PFSK-1 (cell line): ENCODE results near the gene SPX. TPM values are rescaled to one million over a fixed set of nuclear protein-coding genes. Genes with fewer than 3 reads are reported as not detected.

Experiments used
- FOXP2 ChIP-seq: optimal IDR thresholded peaks from 2 replicates; pipeline ENCODE3; 2011; ENCODE audit warnings: borderline replicate concordance, control low read depth, inconsistent platforms; ENCODE audit not compliant: insufficient read depth; ENCODE audit errors: extremely low read length, extremely low read depth
- POLR2AphosphoS5 ChIP-seq: IDR thresholded peaks from 2 replicates; pipeline ENCODE4 v1.6.1; 2012; ENCODE audit warnings: low read depth, mild to moderate bottlenecking, control low read depth, low read length, moderate library complexity
- REST ChIP-seq, 2 experiments: IDR thresholded peaks; 2 replicates each; pipeline versions ENCODE4 v1.6.1 to v1.8.0; 2011 to 2012; ENCODE audit warnings: low read depth in 2 of 2, low read length in 2 of 2, control low read depth in 1 of 2, inconsistent platforms in 1 of 2, mild to moderate bottlenecking in 1 of 2, moderate library complexity in 1 of 2; ENCODE audit not compliant: insufficient read depth in 1 of 2
- SIN3A ChIP-seq: IDR thresholded peaks from 2 replicates; pipeline ENCODE4 v1.6.1; 2012; ENCODE audit warnings: mild to moderate bottlenecking, low read length, moderate library complexity, borderline replicate concordance; ENCODE audit not compliant: insufficient read depth
- TAF1 ChIP-seq: IDR thresholded peaks from 2 replicates; pipeline ENCODE4 v1.6.1; 2012; ENCODE audit warnings: low read length, control low read depth, borderline replicate concordance; ENCODE audit not compliant: insufficient read depth
- polyA plus RNA-seq: library from polyadenylated mRNA; unstranded; fragments of >200 nt; gene quantifications from one replicate; pipeline ENCODE4 v1.2.1, GENCODE V29; 2012; ENCODE audit warnings: low read depth, missing spikeins; ENCODE audit not compliant: insufficient read length

Gene SPX, protein sequence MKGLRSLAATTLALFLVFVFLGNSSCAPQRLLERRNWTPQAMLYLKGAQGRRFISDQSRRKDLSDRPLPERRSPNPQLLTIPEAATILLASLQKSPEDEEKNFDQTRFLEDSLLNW
- polyA plus RNA-seq: not detected

GRCh38 chr12:21526053-21526452, at the start of gene SPX:
SPX (plus strand) TSS chr12:21526296; CDS start chr12:21526473, 177 bp downstream.
- no peak for TF ChIP-seq FOXP2
- no peak for TF ChIP-seq REST (IDR thresholded peaks at IDR 0.05; ENCODE audit: insufficient read depth in 1 of 2, low read depth in 2 of 2, low read length in 2 of 2)
- no peak for TF ChIP-seq SIN3A
- TF ChIP-seq TAF1: no peak
- no peak for TF ChIP-seq POLR2AphosphoS5

DNA sequence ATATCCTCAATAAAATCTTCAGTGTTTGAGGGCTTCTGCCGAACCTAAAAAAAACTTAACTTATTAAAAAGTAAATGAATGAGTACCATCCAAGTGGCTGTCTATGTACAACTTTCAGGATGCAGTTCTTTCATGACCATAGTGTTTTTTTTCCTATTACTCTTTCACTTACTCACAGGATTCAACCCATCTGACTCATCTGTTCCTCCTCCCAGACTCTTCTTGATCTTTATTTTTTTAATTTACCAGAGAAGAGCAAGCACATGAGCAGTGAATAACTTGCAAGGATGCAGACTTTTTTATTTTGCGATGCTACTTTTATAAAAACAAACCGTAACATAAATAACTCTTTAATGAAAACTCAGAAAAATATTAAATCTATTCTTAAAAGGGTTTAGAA, 49.1 kb upstream of the SPX start:
- TF ChIP-seq FOXP2 (no peak), SIN3A (no peak), REST (IDR thresholded peaks at IDR 0.05; ENCODE audit: insufficient read depth in 1 of 2, low read depth in 2 of 2, low read length in 2 of 2) (no peak), POLR2AphosphoS5 (no peak), TAF1 (no peak)

DNA sequence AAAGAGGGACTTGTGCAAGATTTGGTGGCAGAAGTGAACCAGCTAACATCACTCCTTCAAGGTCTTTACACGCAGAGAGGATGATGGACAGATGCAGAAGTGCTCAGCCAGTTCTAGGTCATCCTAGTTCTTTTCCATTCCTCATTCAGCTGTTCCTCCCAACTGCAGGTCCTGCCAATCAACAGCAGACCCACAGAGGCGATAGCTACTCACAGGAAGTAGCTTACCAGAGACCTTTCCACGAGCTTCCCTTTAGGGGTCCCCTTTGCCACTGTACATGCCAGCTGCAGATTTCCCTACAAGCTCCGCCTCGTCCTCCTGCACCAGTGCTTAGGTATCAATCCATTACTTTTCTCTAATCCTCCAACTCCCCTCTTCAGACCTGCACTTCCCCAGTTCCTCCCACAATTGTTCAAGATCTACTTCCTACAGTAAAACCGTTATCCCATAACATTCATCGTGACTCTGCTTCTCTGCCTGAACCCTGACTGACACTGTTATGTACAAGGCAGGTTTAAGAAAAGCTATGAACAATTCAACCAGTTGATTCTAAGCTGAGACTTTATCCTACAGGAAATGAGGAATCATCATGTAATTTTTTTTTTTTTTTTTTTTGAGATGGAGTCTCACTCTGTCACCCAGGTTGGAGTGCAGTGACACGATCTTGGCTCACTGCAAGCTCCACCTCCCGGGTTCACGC, 47.2 kb upstream of the SPX start:
- no peak for TF ChIP-seq TAF1
- TF ChIP-seq SIN3A: no peak
- TF ChIP-seq POLR2AphosphoS5: no peak
- no peak for TF ChIP-seq REST (IDR thresholded peaks at IDR 0.05; ENCODE audit: insufficient read depth in 1 of 2, low read depth in 2 of 2, low read length in 2 of 2)
- TF ChIP-seq FOXP2: no peak

DNA sequence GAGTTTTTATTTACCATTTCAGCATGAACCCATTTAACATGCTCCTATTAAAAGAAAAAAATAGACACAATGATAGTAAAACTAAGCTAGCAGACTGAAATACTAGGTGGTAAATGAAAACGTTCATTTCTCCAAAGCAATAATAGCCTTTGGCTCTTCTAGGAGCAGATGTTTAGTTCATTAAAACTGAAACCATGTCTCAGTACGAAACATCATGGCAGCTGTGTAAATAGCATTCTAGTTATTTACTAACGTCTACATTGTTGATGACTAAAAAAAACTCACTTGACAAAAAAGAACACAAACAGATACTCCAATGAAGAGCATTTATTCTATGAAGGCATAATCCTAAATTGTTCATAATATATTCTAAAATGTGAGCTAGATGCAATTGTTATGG, 42.6 kb upstream of the SPX start:
- TF ChIP-seq POLR2AphosphoS5 (no peak), FOXP2 (no peak), REST (IDR thresholded peaks at IDR 0.05; ENCODE audit: insufficient read depth in 1 of 2, low read depth in 2 of 2, low read length in 2 of 2) (no peak), SIN3A (no peak)

- no peak for TF ChIP-seq FOXP2
- no peak for TF ChIP-seq SIN3A
- no peak for TF ChIP-seq REST (IDR thresholded peaks at IDR 0.05; ENCODE audit: insufficient read depth in 1 of 2, low read depth in 2 of 2, low read length in 2 of 2)
- TF ChIP-seq POLR2AphosphoS5: no peak
- no peak for TF ChIP-seq TAF1
Measured at GRCh38 chr12:21485998-21486397, 40.1 kb upstream of the SPX start.
